Peyer's patch (tissue), 4 donors: ENCODE measurements around the gene ARHGEF18. TPM values are rescaled to one million over a fixed set of nuclear protein-coding genes. Genes with fewer than 3 reads are reported as not detected.

Source experiments
- DNase-seq, 3 donors: peaks; one replicate each; pipeline ENCODE4 v3.0.0-alpha.2; 2017 to 2019
- H3K27ac ChIP-seq, 4 donors: fragments of 200-600 bp; sonication (generic); one replicate each; pipeline ENCODE4 v1.5.1; 2016 to 2019
- H3K27me3 ChIP-seq, 2 donors: fragments of 200-600 bp; sonication (generic); one replicate each; pipeline ENCODE4 v1.5.1; 2019
- H3K36me3 ChIP-seq, 3 donors: fragments of 200-600 bp; sonication (generic); one replicate each; pipeline ENCODE4 v1.5.1; 2016 to 2019
- H3K4me1 ChIP-seq, 4 donors: fragments of 200-600 bp; sonication (generic); one replicate each; pipeline ENCODE4 v1.5.1; 2016 to 2019
- H3K4me3 ChIP-seq, 4 donors: fragments of 200-600 bp; sonication (generic); 1 replicate in 3 of 4; 2 replicates in 1 of 4; pipeline ENCODE4 v1.5.1; 2016 to 2019; ENCODE audit warnings: mild to moderate bottlenecking in 1 of 4
- H3K9me3 ChIP-seq, 4 donors: fragments of 200-600 bp; sonication (generic); one replicate each; pipeline ENCODE4 v1.5.1; 2016 to 2019; ENCODE audit warnings: mild to moderate bottlenecking in 1 of 4
- CTCF ChIP-seq, 6 experiments: fragments of 450-650 bp in 4 of 6; fragments of 200-600 bp in 2 of 6; sonication (generic) in 1 of 6; IDR thresholded peaks; one replicate each; pipeline ENCODE4 v1.5.1; 2017 to 2019; ENCODE audit warnings: antibody characterized with exemption in 6 of 6, mild to moderate bottlenecking in 3 of 6, moderate library complexity in 1 of 6
- POLR2A ChIP-seq, 2 donors: fragments of 450-650 bp; IDR thresholded peaks; one replicate each; pipeline ENCODE4 v1.5.1; 2017; ENCODE audit warnings: antibody characterized with exemption in 2 of 2, mild to moderate bottlenecking in 2 of 2, moderate library complexity in 2 of 2
- total RNA-seq, 4 donors: library from RNA; depleted of rRNA; stranded (reverse); fragments of >200 nt; gene quantifications; one replicate each; pipeline ENCODE4 v1.1.0, GENCODE V29; 2016

Gene ARHGEF18
- total RNA-seq, 4 donors from 2014 or later, result 75.9 to 139 (median 111) TPM

DNA sequence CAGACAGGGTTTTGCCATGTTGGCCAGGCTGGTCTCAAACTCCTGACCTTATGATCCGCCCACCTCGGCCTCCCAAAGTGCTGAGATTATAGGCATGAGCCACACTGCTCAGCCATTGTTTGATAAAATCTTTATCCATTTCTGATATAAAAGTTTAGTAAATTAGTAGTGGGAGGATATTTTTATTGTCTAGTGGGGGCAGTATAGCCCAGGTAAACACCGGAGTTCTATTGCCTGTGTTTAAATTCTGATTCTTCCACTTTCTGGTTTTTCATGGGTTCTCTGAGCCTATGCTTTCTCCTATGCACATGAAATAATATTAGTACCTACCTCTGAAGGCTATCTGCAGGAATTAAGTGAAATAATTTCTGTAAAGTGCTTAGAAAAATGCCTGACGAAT, 20.1 kb upstream of the ARHGEF18 start:
- H3K4me1 ChIP-seq, result peaks cover 0 to 8% (median 0%) of the 10 kb centered on the region in 4 donors
- H3K27ac ChIP-seq, result no peak overlapping the region
- peaks cover 0 to 6% (median 0%) of the 10 kb centered on the region in 4 donors for H3K9me3 ChIP-seq
- H3K36me3 ChIP-seq, result no peaks in the 10 kb centered on the region
- no peak overlapping the region for H3K4me3 ChIP-seq
- no peaks in the 10 kb centered on the region for H3K27me3 ChIP-seq
- no peak for DNase-seq
- no peak for TF ChIP-seq POLR2A (IDR thresholded peaks at IDR 0.05)
- TF ChIP-seq CTCF (IDR thresholded peaks at IDR 0.05), result peak in 1 of 6 experiments; percentile 28

- no peaks in the 10 kb centered on the region for H3K9me3 ChIP-seq
- no peak overlapping the region for H3K4me3 ChIP-seq
- H3K27me3 ChIP-seq, result no peaks in the 10 kb centered on the region
- DNase-seq, result no peak
- H3K27ac ChIP-seq, result no peak overlapping the region
- TF ChIP-seq POLR2A (IDR thresholded peaks at IDR 0.05), result no peak
- TF ChIP-seq CTCF (IDR thresholded peaks at IDR 0.05), result no peak
- H3K4me1 ChIP-seq, result peaks cover 0 to 12% (median 3%) of the 10 kb centered on the region in 4 donors
- no peaks in the 10 kb centered on the region for H3K36me3 ChIP-seq
These were observed 17.3 kb upstream of the ARHGEF18 start for GRCh38 chr19:7331446-7331845.

- Histone ChIP-seq H3K27ac (no peak overlapping the region), H3K27me3 (no peaks in the 10 kb centered on the region), H3K9me3 (no peaks in the 10 kb centered on the region), H3K4me1 (peaks cover 0 to 23% (median 10%) of the 10 kb centered on the region in 4 donors), H3K4me3 (no peak overlapping the region), H3K36me3 (no peaks in the 10 kb centered on the region)
- peak in 2 of 3 donors; percentile 15 to 33 for DNase-seq
- TF ChIP-seq CTCF (IDR thresholded peaks at IDR 0.05) (no peak), POLR2A (IDR thresholded peaks at IDR 0.05) (no peak)
These were observed 15.3 kb upstream of the ARHGEF18 start for GRCh38 chr19:7333198-7334118.

DNA sequence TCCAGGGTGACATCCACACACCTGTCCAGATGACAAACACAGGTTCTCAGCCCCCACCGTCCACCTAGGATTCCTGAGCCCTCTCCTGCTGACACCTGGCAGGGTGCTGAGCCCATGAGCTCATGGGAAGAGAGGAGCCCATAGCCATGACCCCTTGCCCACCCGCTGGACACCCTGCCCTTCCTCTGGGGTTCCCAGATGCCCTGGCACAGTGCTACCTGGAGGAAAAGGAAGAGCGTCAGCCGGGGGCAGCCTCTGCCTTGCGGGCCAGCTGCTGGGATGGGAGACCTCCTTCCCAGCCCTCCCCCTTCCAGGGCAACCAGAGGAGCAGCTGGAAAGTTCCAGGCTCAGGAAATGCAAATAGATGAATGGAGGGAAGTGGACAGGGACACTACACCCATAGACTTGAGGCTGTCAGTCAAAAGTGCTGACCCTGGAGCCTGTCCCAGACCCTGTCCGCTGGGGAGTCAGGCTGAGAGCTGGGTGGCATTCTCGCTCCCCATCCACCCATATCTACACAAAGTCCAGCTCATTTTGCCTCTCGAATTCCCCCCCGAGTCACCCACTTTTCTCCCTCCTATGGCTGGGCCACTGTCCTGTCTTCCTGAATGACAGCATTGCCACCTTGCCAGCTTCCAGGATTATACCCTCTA, 12.3 kb upstream of the ARHGEF18 start:
- H3K9me3 ChIP-seq, result no peaks in the 10 kb centered on the region
- H3K27ac ChIP-seq, result peak overlapping the region; percentile 61 to 80 (median 68)
- DNase-seq, result peak in 1 of 3 donors; percentile 11
- TF ChIP-seq CTCF (IDR thresholded peaks at IDR 0.05), result no peak
- no peak for TF ChIP-seq POLR2A (IDR thresholded peaks at IDR 0.05)
- H3K4me1 ChIP-seq, result peaks cover 0 to 29% (median 11%) of the 10 kb centered on the region in 4 donors
- no peaks in the 10 kb centered on the region for H3K36me3 ChIP-seq
- H3K27me3 ChIP-seq, result no peaks in the 10 kb centered on the region
- H3K4me3 ChIP-seq, result no peak overlapping the region

DNA sequence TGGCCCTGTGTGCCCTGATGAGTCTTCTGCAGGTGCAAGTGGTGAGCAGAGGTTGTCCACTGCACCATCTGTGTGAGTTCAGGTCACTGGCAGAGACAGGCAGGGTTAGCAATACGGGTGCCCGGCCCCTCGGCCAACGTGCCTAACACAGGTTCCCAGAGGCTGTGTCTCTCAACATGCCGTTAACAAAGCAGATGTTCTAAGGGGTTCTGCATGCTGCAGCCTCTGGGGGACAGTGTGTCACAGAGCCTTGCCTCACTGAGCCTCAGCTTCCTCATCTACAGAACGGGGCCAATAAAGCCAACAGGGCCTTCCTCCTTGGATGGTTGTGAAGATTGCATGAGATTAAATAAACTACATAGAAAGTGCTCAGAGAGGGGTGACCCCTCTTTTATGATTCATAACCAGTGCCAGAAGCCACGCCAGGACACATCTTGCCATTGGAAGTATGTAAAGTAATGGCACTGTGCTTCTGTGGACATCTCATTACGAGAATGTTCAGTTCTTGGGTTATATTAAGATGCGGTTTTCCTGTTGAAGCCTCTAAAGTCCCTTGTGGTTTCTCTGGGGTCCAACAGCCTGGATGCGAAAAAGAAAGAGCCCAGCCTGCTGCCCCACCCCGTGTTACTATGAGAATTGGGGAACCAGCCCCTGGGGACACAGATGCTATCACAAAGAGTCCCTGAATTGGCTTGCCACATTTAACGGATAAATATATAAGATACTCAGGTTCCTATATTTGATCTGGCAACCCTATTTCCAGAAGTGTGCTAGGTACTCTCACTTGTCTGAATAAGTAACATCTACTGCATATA, 11.2 kb upstream of the ARHGEF18 start:
- DNase-seq, result peak in 2 of 3 donors; percentile 86 to 90
- Histone ChIP-seq H3K4me3 (no peak overlapping the region), H3K36me3 (no peaks in the 10 kb centered on the region), H3K27ac (peak overlapping the region; percentile 61 to 80 (median 68)), H3K4me1 (peaks cover 0 to 27% (median 11%) of the 10 kb centered on the region in 4 donors), H3K27me3 (no peaks in the 10 kb centered on the region), H3K9me3 (no peaks in the 10 kb centered on the region)
- TF ChIP-seq POLR2A (IDR thresholded peaks at IDR 0.05), result no peak
- peak in 2 of 6 experiments; percentile 3 to 23 for TF ChIP-seq CTCF (IDR thresholded peaks at IDR 0.05)
